ENCODE data around the gene REG4. TPM values are rescaled to one million over a fixed set of nuclear protein-coding genes. Genes with fewer than 3 reads are reported as not detected.
"Not testable (repeated sequence)": the region's sequence is repeated elsewhere in the genome, so short reads cannot be mapped to it uniquely, and the experiment has no call there.

REG4 gene
- polyA plus RNA-seq (not detected in 2 replicates), polyA minus RNA-seq (not detected in 2 replicates)

DNA sequence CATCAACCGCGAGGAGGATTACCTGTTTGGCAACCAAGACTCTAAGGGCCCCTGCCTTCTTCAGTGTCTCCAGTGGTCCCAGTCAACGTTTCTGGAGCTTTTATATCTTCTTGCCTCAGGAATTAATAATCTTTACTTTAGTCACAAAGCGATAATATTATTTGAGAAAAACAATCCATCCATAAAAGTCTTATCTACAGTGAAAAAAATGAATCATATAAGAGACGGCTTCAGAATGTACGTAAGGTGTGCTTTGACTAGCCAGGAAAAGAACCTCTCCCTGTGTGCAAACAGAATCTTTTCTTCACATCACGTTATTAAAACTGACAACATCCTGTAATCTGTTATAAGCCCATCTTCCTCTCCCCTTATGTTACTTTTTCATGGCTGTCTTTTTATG, at the start of gene REG4:
Gene REG4, minus strand, starts transcription at position 74 of the 400 bp plus-strand sequence. CDS start 2,691 bp downstream, outside the sequence.
- no peak within 1 kb of the TSS for H2AFZ ChIP-seq (ENCODE audit: low read depth, low read length)
- no peaks in the 10 kb centered on the region for H3K27me3 ChIP-seq (ENCODE audit: insufficient read depth, low read depth, low read length)
- H4K20me1 ChIP-seq (ENCODE audit: insufficient read depth), result no peaks in the 10 kb centered on the region
- H3K9ac ChIP-seq (ENCODE audit: low read length), result no peak within 1 kb of the TSS
- H3K4me2 ChIP-seq (ENCODE audit: low read length), result no peak within 1 kb of the TSS
- no peaks in the 10 kb centered on the region for H3K9me2 ChIP-seq (ENCODE audit: insufficient read depth, low read length)
- H3K4me3 ChIP-seq (ENCODE audit: low read length), result no peak within 1 kb of the TSS
- no peaks in the 10 kb centered on the region for H3F3A ChIP-seq (ENCODE audit: insufficient read depth, low read length, poor library complexity, severe bottlenecking)
- H3K27ac ChIP-seq (ENCODE audit: low read length), result no peak within 1 kb of the TSS
- no peaks in the 10 kb centered on the region for H3K79me2 ChIP-seq (replicated peaks; ENCODE audit: insufficient read depth, low read length)
- H3K36me3 ChIP-seq (ENCODE audit: insufficient read depth, low read length), result no peaks in the 10 kb centered on the region
- no peaks in the 10 kb centered on the region for H3K9me3 ChIP-seq (ENCODE audit: low read length)
- TF ChIP-seq, protein P1, sequence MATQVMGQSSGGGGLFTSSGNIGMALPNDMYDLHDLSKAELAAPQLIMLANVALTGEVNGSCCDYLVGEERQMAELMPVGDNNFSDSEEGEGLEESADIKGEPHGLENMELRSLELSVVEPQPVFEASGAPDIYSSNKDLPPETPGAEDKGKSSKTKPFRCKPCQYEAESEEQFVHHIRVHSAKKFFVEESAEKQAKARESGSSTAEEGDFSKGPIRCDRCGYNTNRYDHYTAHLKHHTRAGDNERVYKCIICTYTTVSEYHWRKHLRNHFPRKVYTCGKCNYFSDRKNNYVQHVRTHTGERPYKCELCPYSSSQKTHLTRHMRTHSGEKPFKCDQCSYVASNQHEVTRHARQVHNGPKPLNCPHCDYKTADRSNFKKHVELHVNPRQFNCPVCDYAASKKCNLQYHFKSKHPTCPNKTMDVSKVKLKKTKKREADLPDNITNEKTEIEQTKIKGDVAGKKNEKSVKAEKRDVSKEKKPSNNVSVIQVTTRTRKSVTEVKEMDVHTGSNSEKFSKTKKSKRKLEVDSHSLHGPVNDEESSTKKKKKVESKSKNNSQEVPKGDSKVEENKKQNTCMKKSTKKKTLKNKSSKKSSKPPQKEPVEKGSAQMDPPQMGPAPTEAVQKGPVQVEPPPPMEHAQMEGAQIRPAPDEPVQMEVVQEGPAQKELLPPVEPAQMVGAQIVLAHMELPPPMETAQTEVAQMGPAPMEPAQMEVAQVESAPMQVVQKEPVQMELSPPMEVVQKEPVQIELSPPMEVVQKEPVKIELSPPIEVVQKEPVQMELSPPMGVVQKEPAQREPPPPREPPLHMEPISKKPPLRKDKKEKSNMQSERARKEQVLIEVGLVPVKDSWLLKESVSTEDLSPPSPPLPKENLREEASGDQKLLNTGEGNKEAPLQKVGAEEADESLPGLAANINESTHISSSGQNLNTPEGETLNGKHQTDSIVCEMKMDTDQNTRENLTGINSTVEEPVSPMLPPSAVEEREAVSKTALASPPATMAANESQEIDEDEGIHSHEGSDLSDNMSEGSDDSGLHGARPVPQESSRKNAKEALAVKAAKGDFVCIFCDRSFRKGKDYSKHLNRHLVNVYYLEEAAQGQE (IDR thresholded peaks at IDR 0.05; ENCODE audit: borderline replicate concordance), result no peak
- TF ChIP-seq TAF1 (IDR thresholded peaks at IDR 0.05; ENCODE audit: low read depth) (no peak), MXI1 (conservative IDR thresholded peaks at IDR 0.05; ENCODE audit: poor library complexity, severe bottlenecking) (no peak), RAD21 (conservative IDR thresholded peaks at IDR 0.05) (no peak)
- TF ChIP-seq, protein P2, sequence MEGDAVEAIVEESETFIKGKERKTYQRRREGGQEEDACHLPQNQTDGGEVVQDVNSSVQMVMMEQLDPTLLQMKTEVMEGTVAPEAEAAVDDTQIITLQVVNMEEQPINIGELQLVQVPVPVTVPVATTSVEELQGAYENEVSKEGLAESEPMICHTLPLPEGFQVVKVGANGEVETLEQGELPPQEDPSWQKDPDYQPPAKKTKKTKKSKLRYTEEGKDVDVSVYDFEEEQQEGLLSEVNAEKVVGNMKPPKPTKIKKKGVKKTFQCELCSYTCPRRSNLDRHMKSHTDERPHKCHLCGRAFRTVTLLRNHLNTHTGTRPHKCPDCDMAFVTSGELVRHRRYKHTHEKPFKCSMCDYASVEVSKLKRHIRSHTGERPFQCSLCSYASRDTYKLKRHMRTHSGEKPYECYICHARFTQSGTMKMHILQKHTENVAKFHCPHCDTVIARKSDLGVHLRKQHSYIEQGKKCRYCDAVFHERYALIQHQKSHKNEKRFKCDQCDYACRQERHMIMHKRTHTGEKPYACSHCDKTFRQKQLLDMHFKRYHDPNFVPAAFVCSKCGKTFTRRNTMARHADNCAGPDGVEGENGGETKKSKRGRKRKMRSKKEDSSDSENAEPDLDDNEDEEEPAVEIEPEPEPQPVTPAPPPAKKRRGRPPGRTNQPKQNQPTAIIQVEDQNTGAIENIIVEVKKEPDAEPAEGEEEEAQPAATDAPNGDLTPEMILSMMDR (IDR thresholded peaks at IDR 0.05; ENCODE audit: poor library complexity, severe bottlenecking), result no peak

DNA sequence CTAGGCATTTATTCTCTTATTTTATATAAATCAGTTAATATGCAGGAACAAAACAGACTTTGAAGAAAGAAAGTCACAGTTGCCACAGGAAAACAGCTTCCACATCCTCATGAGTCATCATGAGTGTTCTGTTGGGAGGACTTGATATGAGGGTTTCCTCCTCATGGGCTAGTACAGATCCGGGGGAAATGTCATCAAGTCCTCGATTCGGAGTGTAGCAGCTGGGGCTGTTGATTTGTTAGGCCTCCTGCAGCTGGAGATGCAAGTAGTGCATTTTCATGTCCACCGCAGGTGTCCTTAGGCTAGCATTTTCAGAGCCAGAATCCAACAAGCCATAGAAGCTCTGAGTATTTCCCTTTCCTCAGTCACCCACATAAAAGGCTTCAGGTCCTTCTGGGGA, 48.4 kb upstream of the REG4 start:
- Histone ChIP-seq H3F3A (ENCODE audit: insufficient read depth, low read length, poor library complexity, severe bottlenecking) (no peaks in the 10 kb centered on the region), H3K4me2 (ENCODE audit: low read length) (no peak overlapping the region), H3K9me2 (ENCODE audit: insufficient read depth, low read length) (no peaks in the 10 kb centered on the region), H3K36me3 (ENCODE audit: insufficient read depth, low read length) (no peaks in the 10 kb centered on the region), H3K79me2 (replicated peaks; ENCODE audit: insufficient read depth, low read length) (no peaks in the 10 kb centered on the region), H4K20me1 (ENCODE audit: insufficient read depth) (no peaks in the 10 kb centered on the region), H3K9me3 (ENCODE audit: low read length) (no peaks in the 10 kb centered on the region), H3K4me3 (ENCODE audit: low read length) (no peak overlapping the region), H3K27ac (ENCODE audit: low read length) (no peak overlapping the region), H2AFZ (ENCODE audit: low read depth, low read length) (no peak overlapping the region), H3K9ac (ENCODE audit: low read length) (no peak overlapping the region), H3K27me3 (ENCODE audit: insufficient read depth, low read depth, low read length) (no peaks in the 10 kb centered on the region)
- no peak for TF ChIP-seq POLR2AphosphoS5 (IDR thresholded peaks at IDR 0.05)
- TF ChIP-seq, protein P1 (IDR thresholded peaks at IDR 0.05; ENCODE audit: borderline replicate concordance), result no peak
- no peak for TF ChIP-seq TAF1 (IDR thresholded peaks at IDR 0.05; ENCODE audit: low read depth)
- TF ChIP-seq EZH2 (IDR thresholded peaks at IDR 0.05; ENCODE audit: borderline replicate concordance, insufficient read depth, low read length, poor library complexity, severe bottlenecking), result no peak
- TF ChIP-seq RAD21 (conservative IDR thresholded peaks at IDR 0.05), result no peak
- no peak for TF ChIP-seq SMC3 (conservative IDR thresholded peaks at IDR 0.05; ENCODE audit: poor library complexity)
- TF ChIP-seq, protein P2 (IDR thresholded peaks at IDR 0.05; ENCODE audit: poor library complexity, severe bottlenecking), result no peak
- TF ChIP-seq MXI1 (conservative IDR thresholded peaks at IDR 0.05; ENCODE audit: poor library complexity, severe bottlenecking), result no peak
- no peak for TF ChIP-seq EP300 (conservative IDR thresholded peaks at IDR 0.05; ENCODE audit: poor library complexity, severe bottlenecking)

DNA sequence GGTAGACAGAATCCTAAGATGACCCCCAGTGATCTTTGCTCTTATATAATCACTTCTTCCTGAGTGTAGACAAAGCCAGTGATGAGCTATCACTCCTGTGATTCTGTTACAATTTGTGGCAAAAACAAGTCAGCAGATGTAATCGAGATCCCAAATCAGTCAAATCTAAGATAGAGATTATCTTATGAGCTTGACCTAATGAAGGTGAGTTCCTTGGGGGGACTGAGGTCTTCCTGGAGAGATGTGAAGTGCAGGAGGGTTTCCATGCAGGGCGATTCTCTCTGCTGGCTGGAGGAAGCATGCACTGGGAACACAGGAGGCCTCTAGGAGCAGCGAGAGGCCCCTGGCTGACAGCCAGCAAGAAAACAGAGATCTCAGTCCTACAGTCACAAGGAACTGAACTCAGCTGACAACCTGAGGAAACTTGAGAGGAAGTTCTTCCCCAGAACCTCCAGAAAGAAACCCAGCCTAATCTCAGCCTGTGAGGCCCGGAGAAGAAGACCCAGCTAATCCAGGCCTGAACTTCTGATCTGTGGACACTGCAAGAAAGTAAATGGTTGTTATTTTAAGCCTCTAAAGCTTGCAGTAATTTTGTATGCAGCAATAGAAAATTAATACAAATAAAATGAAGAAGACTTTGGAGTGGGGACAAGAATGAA, 47.4 kb upstream of the REG4 start:
- not testable (repeated sequence) for H2AFZ ChIP-seq (ENCODE audit: low read depth, low read length); H3K9me2 ChIP-seq (ENCODE audit: insufficient read depth, low read length); H3K79me2 ChIP-seq (replicated peaks; ENCODE audit: insufficient read depth, low read length); H3K4me3 ChIP-seq (ENCODE audit: low read length); H3K9ac ChIP-seq (ENCODE audit: low read length); H3K4me2 ChIP-seq (ENCODE audit: low read length); H3K9me3 ChIP-seq (ENCODE audit: low read length); H3K27ac ChIP-seq (ENCODE audit: low read length); H3F3A ChIP-seq (ENCODE audit: insufficient read depth, low read length, poor library complexity, severe bottlenecking); H3K36me3 ChIP-seq (ENCODE audit: insufficient read depth, low read length); H3K27me3 ChIP-seq (ENCODE audit: insufficient read depth, low read depth, low read length); H4K20me1 ChIP-seq (ENCODE audit: insufficient read depth)
